ENCODE results near the gene TBC1D10A.
A peak's percentile ranks its signal among the peaks of the same experiment; 100 is the strongest.

TBC1D10A gene

GRCh38 chr22:30365891-30366290 lies 39.1 kb upstream of the TBC1D10A start:
- FAIRE-seq = no peak
- no peak for DNase-seq (ENCODE audit: insufficient read length, low spot score)
- TF ChIP-seq POLR2AphosphoS5 (IDR thresholded peaks at IDR 0.05; ENCODE audit: low read depth, low read length) (no peak), POU2F2 (IDR thresholded peaks at IDR 0.05; ENCODE audit: low read depth, low read length) (no peak), SPI1 (IDR thresholded peaks at IDR 0.05; ENCODE audit: low read depth, low read length) (no peak), POLR2A (IDR thresholded peaks at IDR 0.05; ENCODE audit: low read depth, low read length) (no peak), TAF1 (IDR thresholded peaks at IDR 0.05; ENCODE audit: low read depth, low read length) (no peak), PAX5 (IDR thresholded peaks at IDR 0.05; ENCODE audit: insufficient read depth, low read length, severe bottlenecking) (no peak)

GRCh38 chr22:30362651-30363281 lies 36.0 kb upstream of the TBC1D10A start:
- no peak for FAIRE-seq
- no peak for DNase-seq (ENCODE audit: insufficient read length, low spot score)
- TF ChIP-seq PAX5 (IDR thresholded peaks at IDR 0.05; ENCODE audit: insufficient read depth, low read length, severe bottlenecking) (no peak), SPI1 (IDR thresholded peaks at IDR 0.05; ENCODE audit: low read depth, low read length) (no peak)

DNA sequence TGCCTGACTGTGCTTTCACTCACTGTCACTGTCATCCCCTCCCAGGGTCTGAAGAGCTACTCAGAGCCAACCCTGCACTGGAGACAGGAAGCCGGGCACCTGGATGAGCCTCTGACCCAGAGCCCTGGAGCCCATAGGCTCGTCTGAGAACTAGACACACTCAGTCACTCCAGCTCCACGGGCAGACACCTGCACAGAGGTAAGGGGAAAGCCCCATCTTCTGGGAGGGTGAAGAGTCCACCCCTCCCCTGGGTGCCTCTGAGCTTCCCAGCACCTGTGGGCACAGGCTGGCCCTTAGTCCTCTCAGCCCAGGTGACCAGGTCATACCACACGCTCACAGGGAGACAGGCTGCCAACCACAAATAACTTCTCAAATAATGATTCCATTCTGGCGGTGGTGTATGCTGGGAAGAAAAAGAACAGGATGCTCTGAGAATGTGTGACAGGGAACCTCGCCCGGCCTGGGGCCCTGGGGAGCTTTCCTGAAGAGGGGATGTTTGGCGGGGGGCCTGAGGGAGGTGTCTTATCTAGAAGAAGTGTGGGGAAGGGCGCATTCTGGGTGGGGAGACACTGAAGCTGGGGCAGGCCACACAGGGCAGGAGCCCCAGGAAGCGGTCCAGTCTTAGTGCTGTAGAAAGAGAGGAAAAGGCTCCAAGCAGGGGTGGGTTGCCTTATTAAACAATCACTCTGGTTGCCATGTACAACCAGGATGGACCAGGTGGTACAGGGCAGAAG lies 35.3 kb upstream of the TBC1D10A start:
- FAIRE-seq = no peak
- TF ChIP-seq SPI1 (IDR thresholded peaks at IDR 0.05; ENCODE audit: low read depth, low read length) (no peak), TAF1 (IDR thresholded peaks at IDR 0.05; ENCODE audit: low read depth, low read length) (no peak), POLR2A (IDR thresholded peaks at IDR 0.05; ENCODE audit: low read depth, low read length) (no peak), PAX5 (IDR thresholded peaks at IDR 0.05; ENCODE audit: insufficient read depth, low read length, severe bottlenecking) (no peak), POU2F2 (IDR thresholded peaks at IDR 0.05; ENCODE audit: low read depth, low read length) (no peak), POLR2AphosphoS5 (IDR thresholded peaks at IDR 0.05; ENCODE audit: low read depth, low read length) (no peak)

GRCh38 chr22:30358541-30358940 lies 31.8 kb upstream of the TBC1D10A start:
- no peak for FAIRE-seq
- no peak for TF ChIP-seq POLR2AphosphoS5 (IDR thresholded peaks at IDR 0.05; ENCODE audit: low read depth, low read length)
- no peak for TF ChIP-seq PAX5 (IDR thresholded peaks at IDR 0.05; ENCODE audit: insufficient read depth, low read length, severe bottlenecking)
- no peak for TF ChIP-seq POLR2A (IDR thresholded peaks at IDR 0.05; ENCODE audit: low read depth, low read length)
- TF ChIP-seq POU2F2 (IDR thresholded peaks at IDR 0.05; ENCODE audit: low read depth, low read length) = no peak
- TF ChIP-seq TAF1 (IDR thresholded peaks at IDR 0.05; ENCODE audit: low read depth, low read length) = no peak
- no peak for TF ChIP-seq SPI1 (IDR thresholded peaks at IDR 0.05; ENCODE audit: low read depth, low read length)
- DNase-seq (ENCODE audit: insufficient read length, low spot score) = no peak

More for the DNA sequence above, 35.3 kb upstream of the TBC1D10A start:
- no peak for DNase-seq (ENCODE audit: insufficient read length, low spot score)

GRCh38 chr22:30357650-30358215 lies 31.0 kb upstream of the TBC1D10A start:
- TF ChIP-seq POLR2A (IDR thresholded peaks at IDR 0.05; ENCODE audit: low read depth, low read length) = no peak
- TF ChIP-seq POLR2AphosphoS5 (IDR thresholded peaks at IDR 0.05; ENCODE audit: low read depth, low read length) = no peak
- no peak for TF ChIP-seq TAF1 (IDR thresholded peaks at IDR 0.05; ENCODE audit: low read depth, low read length)
- no peak for TF ChIP-seq POU2F2 (IDR thresholded peaks at IDR 0.05; ENCODE audit: low read depth, low read length)
- no peak for TF ChIP-seq SPI1 (IDR thresholded peaks at IDR 0.05; ENCODE audit: low read depth, low read length)
- no peak for TF ChIP-seq PAX5 (IDR thresholded peaks at IDR 0.05; ENCODE audit: insufficient read depth, low read length, severe bottlenecking)
- DNase-seq (ENCODE audit: insufficient read length, low spot score) (no peak), FAIRE-seq (no peak)

GRCh38 chr22:30357236-30357570 lies 30.5 kb upstream of the TBC1D10A start:
- TF ChIP-seq SPI1 (IDR thresholded peaks at IDR 0.05; ENCODE audit: low read depth, low read length) = no peak
- TF ChIP-seq POLR2AphosphoS5 (IDR thresholded peaks at IDR 0.05; ENCODE audit: low read depth, low read length) = no peak
- TF ChIP-seq PAX5 (IDR thresholded peaks at IDR 0.05; ENCODE audit: insufficient read depth, low read length, severe bottlenecking) = no peak
- no peak for TF ChIP-seq POLR2A (IDR thresholded peaks at IDR 0.05; ENCODE audit: low read depth, low read length)
- no peak for TF ChIP-seq POU2F2 (IDR thresholded peaks at IDR 0.05; ENCODE audit: low read depth, low read length)
- no peak for TF ChIP-seq TAF1 (IDR thresholded peaks at IDR 0.05; ENCODE audit: low read depth, low read length)
- DNase-seq (ENCODE audit: insufficient read length, low spot score) (peak; percentile 37), FAIRE-seq (no peak)

DNA sequence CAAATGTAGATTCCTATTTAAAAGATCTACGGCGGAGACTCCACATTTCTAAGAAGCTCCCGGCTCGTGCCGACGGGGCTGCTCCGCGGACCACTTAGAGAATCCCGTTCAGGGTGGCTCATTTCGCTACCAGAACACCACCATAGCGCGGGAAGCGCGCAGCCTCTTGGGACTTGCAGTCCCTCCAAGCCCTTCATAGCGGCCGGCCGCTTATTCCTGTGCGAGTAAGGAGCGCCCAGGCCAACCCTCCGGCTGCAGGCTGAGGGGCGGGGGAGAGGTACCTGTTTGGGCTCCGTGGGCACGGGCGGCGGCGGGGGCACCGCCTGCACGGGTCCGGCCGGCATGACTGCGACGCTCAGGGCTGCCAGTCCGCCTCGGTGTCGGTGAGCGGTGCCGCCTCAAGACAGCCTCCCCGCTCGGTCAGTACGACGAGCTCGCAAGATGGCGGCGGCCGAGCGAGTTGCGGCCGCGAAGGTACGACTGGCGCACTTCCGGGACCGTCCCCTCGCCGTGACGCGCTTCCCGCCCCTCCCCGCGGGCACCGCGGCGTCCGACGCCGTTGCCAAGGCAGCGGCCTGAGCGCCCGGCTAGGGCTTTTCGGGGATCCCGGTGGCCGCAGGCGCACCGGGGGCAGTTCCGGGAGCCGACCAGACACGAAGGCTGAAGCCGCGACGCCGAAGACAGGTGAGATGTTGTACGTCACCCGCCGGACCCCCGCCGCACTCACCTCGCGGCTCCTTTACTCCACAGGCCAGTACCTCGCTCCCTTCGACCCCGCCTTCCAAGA lies 29.9 kb upstream of the TBC1D10A start, which contains the start of the genes CCDC157 and SF3A1:
TSS of gene CCDC157 (plus strand) at position 559 of the 787 bp plus-strand sequence. CDS start 8,994 bp downstream, outside the sequence.
TSS of gene SF3A1 (minus strand) at position 446 of the 787 bp plus-strand sequence. CDS start at position 344, 102 bp downstream.
- TF ChIP-seq POLR2AphosphoS5 (IDR thresholded peaks at IDR 0.05; ENCODE audit: low read depth, low read length) (peak; percentile 97), POU2F2 (IDR thresholded peaks at IDR 0.05; ENCODE audit: low read depth, low read length) (peak; percentile 61; the same call in 1 of the 2 replicates), TAF1 (IDR thresholded peaks at IDR 0.05; ENCODE audit: low read depth, low read length) (peak; percentile 81; the same call in 1 of the 2 replicates), SPI1 (IDR thresholded peaks at IDR 0.05; ENCODE audit: low read depth, low read length) (no peak), PAX5 (IDR thresholded peaks at IDR 0.05; ENCODE audit: insufficient read depth, low read length, severe bottlenecking) (no peak), POLR2A (IDR thresholded peaks at IDR 0.05; ENCODE audit: low read depth, low read length) (peak; percentile 93)
- peak; percentile 95 for DNase-seq (ENCODE audit: insufficient read length, low spot score)
- peak; percentile 99 for FAIRE-seq

GRCh38 chr22:30354644-30355043 lies 27.9 kb upstream of the TBC1D10A start:
- TF ChIP-seq PAX5 (IDR thresholded peaks at IDR 0.05; ENCODE audit: insufficient read depth, low read length, severe bottlenecking) = no peak
- TF ChIP-seq POLR2A (IDR thresholded peaks at IDR 0.05; ENCODE audit: low read depth, low read length) = no peak
- TF ChIP-seq TAF1 (IDR thresholded peaks at IDR 0.05; ENCODE audit: low read depth, low read length) = no peak
- TF ChIP-seq SPI1 (IDR thresholded peaks at IDR 0.05; ENCODE audit: low read depth, low read length) = no peak
- TF ChIP-seq POLR2AphosphoS5 (IDR thresholded peaks at IDR 0.05; ENCODE audit: low read depth, low read length) = no peak
- TF ChIP-seq POU2F2 (IDR thresholded peaks at IDR 0.05; ENCODE audit: low read depth, low read length) = no peak
- DNase-seq (ENCODE audit: insufficient read length, low spot score) (no peak), FAIRE-seq (no peak)

All from GM12891 (cell line).